HG02678 (cell line): ENCODE results near the gene TWIST1.

Experiments used
- ATAC-seq: cut with Tn5 transposase; IDR thresholded peaks from one replicate; pipeline ENCODE4 v1.9.1; 2021; ENCODE audit warnings: mild to moderate bottlenecking, moderate library complexity; ENCODE audit not compliant: unreplicated experiment

The TWIST1 gene

GRCh38 chr7:19113855-19114550 is 3.4 kb downstream of the TWIST1 start:
- ATAC-seq: no peak

DNA sequence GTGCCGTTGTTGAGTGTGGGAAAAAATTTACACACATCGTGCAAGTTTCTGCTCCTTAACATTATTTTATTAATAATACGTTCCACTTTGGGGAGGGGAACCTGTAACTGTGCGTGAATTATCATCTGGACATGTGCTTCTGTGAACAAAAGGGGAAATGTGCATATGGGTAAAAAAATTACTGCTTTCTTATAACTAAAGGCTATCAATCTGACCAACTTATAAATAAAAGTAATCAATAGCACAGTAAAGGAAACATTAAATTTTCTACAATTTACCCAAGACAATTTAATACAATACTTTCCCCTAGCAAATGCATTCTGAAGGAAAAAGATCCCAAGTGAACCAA is 4.5 kb downstream of the TWIST1 start:
- no peak for ATAC-seq

DNA sequence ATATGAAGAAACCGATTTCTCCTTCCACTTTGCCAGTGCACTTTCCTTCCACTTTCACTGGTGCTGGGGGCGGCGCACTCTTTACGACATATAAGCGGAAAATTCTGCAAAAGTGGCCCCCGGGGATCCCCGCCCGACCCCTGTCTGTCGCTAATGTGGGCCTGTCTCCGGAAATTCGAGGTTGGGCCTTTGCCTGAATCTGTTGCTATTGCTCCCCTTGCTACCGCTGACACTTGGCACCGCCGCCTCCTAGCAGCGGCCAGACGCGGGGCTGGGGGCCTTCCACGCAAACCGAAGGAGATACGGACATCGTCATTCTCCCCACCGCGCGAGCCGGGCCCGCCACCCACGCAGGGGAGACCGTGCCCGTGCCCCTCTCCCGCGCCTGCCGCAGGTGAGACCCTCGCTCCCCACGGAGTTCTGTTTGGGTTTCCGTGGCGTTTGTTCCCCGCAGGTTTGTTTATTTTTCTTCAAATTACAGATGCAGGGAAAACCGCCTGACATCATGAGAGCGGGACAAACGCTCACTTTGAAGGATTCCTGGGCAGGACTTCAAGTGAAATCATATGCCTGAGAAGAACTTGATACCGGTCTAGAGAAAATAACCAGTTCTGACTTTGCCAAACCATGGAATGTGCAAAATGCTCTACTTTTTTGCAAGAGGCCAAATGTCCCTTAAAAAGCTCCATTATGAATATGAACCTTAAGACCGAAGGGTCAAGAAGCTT is 5.0 kb downstream of the TWIST1 start:
- ATAC-seq: no peak

DNA sequence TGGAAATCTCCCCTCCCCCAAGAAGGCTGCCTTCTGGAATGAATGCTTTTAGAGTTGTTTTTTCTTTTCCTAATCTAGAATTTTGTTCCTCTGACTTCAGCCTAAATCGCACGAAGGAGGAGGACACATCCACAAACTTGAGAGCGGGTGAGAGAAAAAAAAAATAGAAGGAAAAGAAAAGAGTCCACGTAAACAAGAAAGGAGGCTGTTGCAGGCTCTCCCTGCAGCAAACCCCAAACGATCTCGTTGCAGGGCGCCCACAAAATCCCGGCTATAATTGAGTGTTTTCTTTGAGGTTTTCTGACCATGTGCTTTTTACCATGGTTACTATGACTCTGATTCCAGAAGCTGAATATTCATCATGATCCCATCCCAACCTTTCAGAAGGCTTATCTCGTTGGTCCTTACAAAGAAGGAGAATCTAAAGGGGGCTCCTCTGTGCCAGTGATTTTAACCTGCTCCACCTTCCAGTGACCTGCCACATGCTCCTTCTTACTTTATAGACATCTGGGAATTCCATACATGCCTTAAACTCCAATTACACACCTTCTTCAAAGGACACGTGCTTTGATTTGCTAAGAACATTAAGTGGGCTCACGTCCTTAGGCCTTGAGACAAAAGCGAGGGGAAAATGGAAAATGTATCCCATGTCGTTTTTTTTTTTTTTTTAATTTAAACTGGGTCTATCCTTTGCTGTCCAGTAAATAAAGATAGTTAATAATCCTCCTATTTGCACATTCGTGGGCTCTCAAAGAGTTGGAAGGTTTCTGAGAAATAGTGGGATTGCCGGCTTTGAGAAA is 5.8 kb downstream of the TWIST1 start:
- no peak for ATAC-seq

- no peak for ATAC-seq
Measured at GRCh38 chr7:19110776-19111175, 6.7 kb downstream of the TWIST1 start.

- ATAC-seq: no peak
Measured at GRCh38 chr7:19110026-19110730, 7.3 kb downstream of the TWIST1 start.

- no peak for ATAC-seq
Measured at GRCh38 chr7:19109000-19109946, 8.2 kb downstream of the TWIST1 start.

DNA sequence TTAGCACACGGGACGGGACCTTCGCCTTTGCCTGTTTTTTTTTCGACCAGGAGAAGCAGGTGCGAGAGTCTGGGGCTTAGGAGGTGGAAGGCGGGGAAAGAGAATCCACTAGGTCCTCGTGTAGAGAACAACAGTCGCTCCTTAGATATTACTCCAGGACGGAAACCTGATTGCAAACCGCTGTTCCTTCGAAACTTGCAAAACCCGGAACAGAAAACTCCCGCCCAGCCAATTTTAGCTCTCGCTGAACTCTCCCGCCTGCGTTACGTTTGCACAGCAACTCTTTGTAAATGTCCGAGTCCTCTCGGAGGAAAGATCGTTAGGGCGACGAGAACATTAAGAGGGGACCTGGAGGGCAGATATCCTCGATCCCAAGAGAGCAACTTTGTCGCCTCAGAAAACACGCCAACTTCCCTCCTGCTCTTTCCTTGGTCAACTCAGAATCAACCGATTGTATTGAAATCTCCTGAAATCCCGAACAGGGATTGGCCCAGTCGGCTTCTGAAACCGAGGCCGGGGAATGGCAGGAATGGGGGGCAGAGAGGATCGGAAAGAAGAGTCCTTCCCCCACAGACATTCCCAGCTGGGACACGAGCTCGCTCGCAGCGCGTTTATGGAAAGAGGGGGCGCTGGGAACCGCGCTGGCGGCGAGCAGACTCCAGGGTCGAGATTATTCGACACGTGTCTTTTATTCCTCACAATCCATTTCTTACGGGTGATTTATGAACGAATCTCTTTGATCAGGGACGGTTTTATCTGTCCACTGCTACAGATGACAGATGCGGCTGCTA is 9.9 kb downstream of the TWIST1 start:
- no peak for ATAC-seq

GRCh38 chr7:19107081-19107355 is 10.4 kb downstream of the TWIST1 start:
- no peak for ATAC-seq

GRCh38 chr7:19106241-19107080 is 11.0 kb downstream of the TWIST1 start:
- no peak for ATAC-seq

- ATAC-seq: no peak
Measured at GRCh38 chr7:19105546-19105945, 11.9 kb downstream of the TWIST1 start.

- no peak for ATAC-seq
Measured at GRCh38 chr7:19104811-19105210, 12.6 kb downstream of the TWIST1 start.

- no peak for ATAC-seq
Measured at GRCh38 chr7:19102884-19103283, 14.6 kb downstream of the TWIST1 start.

GRCh38 chr7:19101909-19102308 is 15.5 kb downstream of the TWIST1 start:
- no peak for ATAC-seq

DNA sequence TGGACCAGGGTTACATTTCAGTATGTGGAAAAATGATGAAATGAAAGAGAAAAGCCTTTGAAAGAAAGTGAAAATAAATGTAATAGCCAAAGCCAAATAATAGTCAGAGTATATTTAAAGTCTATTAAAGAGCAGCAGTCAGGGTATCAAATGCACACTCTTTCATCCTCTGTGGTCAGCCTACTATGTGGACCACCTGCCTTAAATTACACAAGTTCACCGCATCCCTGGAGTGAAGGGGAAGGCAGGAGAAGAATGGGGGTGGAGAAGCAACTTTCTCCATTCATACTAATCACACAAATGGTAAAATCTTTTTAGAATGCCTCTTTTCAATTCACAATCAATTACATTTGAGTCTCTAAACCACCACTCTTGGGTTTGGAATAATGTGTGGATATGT is 16.0 kb downstream of the TWIST1 start:
- no peak for ATAC-seq

GRCh38 chr7:19099924-19100323 is 17.5 kb downstream of the TWIST1 start:
- no peak for ATAC-seq

DNA sequence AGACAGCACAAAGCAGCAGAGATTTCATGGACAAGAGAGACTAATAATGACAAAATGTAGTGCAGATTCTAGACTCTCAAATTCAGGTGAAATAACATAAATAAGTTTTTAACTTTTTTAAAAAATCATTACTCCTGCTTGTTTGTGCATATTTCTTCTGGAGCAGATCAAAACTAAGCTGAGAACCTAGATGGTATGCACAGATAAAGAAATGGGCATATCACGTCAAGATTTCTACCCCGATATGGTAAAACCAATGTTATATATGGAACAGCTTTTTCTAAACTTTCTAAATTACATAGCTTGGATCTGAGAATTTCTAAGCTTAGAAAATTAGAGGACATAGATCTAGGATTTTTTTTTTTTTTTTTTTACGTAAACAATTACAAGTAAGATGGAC is 18.2 kb downstream of the TWIST1 start:
- ATAC-seq: no peak

- ATAC-seq: no peak
Measured at GRCh38 chr7:19098510-19098909, 18.9 kb downstream of the TWIST1 start.
